Neural cell (in vitro differentiated cells): ENCODE data around the gene HPS1. TPM values are rescaled to one million over a fixed set of nuclear protein-coding genes. Genes with fewer than 3 reads are reported as not detected.

Source experiments
- H2AFZ ChIP-seq: fragments of 200-600, 300-800 bp; sonication (generic), shearing (Covaris generic); 2 replicates; pipeline ENCODE4 v1.6.0; 2014; ENCODE audit warnings: low read depth, mild to moderate bottlenecking, antibody characterized with exemption, low read length, moderate library complexity
- H3F3A ChIP-seq: fragments of 200-600 bp; shearing (Covaris generic); 2 replicates; pipeline ENCODE4 v1.6.1; 2016; ENCODE audit warnings: mild to moderate bottlenecking, moderate library complexity, mixed read lengths, antibody characterized with exemption, low read length; ENCODE audit not compliant: insufficient read depth, poor library complexity, severe bottlenecking
- H3K27ac ChIP-seq: fragments of 200-600, 300-800 bp; sonication (generic), shearing (Covaris generic); 2 replicates; pipeline ENCODE4 v1.5.1; 2014; ENCODE audit warnings: mild to moderate bottlenecking, low read length, moderate library complexity
- H3K27me3 ChIP-seq: fragments of 300-800, 200-600 bp; sonication (generic), shearing (Covaris generic); 2 replicates; pipeline ENCODE4 v1.6.0; 2014; ENCODE audit warnings: mild to moderate bottlenecking, low read depth, low read length, moderate library complexity; ENCODE audit not compliant: insufficient read depth
- H3K36me3 ChIP-seq: fragments of 300-800, 200-600 bp; sonication (generic), shearing (Covaris generic); 2 replicates; pipeline ENCODE4 v1.5.1; 2014; ENCODE audit warnings: mild to moderate bottlenecking, antibody characterized with exemption, low read length, moderate library complexity; ENCODE audit not compliant: insufficient read depth
- H3K4me2 ChIP-seq: fragments of 300-800, 200-600 bp; sonication (generic), shearing (Covaris generic); 2 replicates; pipeline ENCODE4 v1.6.0; 2014; ENCODE audit warnings: mild to moderate bottlenecking, low read length
- H3K4me3 ChIP-seq: fragments of 300-800, 200-600 bp; sonication (generic), shearing (Covaris generic); 2 replicates; pipeline ENCODE4 v1.5.1; 2014; ENCODE audit warnings: mild to moderate bottlenecking, low read length, moderate library complexity
- H3K79me2 ChIP-seq: fragments of 200-600 bp; shearing (Covaris generic); replicated peaks from 2 replicates; pipeline ENCODE4 v1.6.0; 2014; ENCODE audit warnings: mild to moderate bottlenecking, low read length, moderate library complexity; ENCODE audit not compliant: insufficient read depth
- H3K9ac ChIP-seq: fragments of 300-800, 200-600 bp; sonication (generic), shearing (Covaris generic); 2 replicates; pipeline ENCODE4 v1.6.1; 2016; ENCODE audit warnings: mild to moderate bottlenecking, low read length, mixed read lengths
- H3K9me2 ChIP-seq: fragments of 200-600 bp; shearing (Covaris generic); 2 replicates; pipeline ENCODE4 v1.6.1; 2016; ENCODE audit warnings: mild to moderate bottlenecking, low read length, mixed read lengths; ENCODE audit not compliant: insufficient read depth
- H3K9me3 ChIP-seq: fragments of 200-600, 300-800 bp; sonication (generic), shearing (Covaris generic); 2 replicates; pipeline ENCODE4 v1.6.1; 2016; ENCODE audit warnings: mild to moderate bottlenecking, mixed run types, low read length, moderate library complexity, mixed read lengths
- H4K20me1 ChIP-seq: fragments of 200-600 bp; shearing (Covaris generic); 2 replicates; pipeline ENCODE4 v1.6.1; 2016; ENCODE audit warnings: mild to moderate bottlenecking, mixed run types; ENCODE audit not compliant: insufficient read depth
- CTCF ChIP-seq: fragments of 450-650 bp; IDR thresholded peaks from 2 replicates; pipeline ENCODE4 v1.5.1; 2014; ENCODE audit warnings: antibody characterized with exemption, mild to moderate bottlenecking, moderate library complexity; ENCODE audit not compliant: poor library complexity, severe bottlenecking
- EP300 ChIP-seq: fragments of 450-650 bp; conservative IDR thresholded peaks from 2 replicates; pipeline ENCODE4 v1.6.1; 2014; ENCODE audit warnings: antibody characterized with exemption, mild to moderate bottlenecking, moderate library complexity; ENCODE audit not compliant: poor library complexity, severe bottlenecking
- EZH2 ChIP-seq: fragments of 200-600, 300-800 bp; shearing (Covaris generic), sonication (generic); IDR thresholded peaks from 2 replicates; pipeline ENCODE4 v1.6.1; 2014; ENCODE audit warnings: antibody characterized with exemption, low read length, borderline replicate concordance, mild to moderate bottlenecking; ENCODE audit not compliant: insufficient read depth, poor library complexity, severe bottlenecking
- MXI1 ChIP-seq: fragments of 450-650 bp; conservative IDR thresholded peaks from 2 replicates; pipeline ENCODE4 v1.6.1; 2014; ENCODE audit warnings: antibody characterized with exemption, mild to moderate bottlenecking; ENCODE audit not compliant: poor library complexity, severe bottlenecking
- POLR2AphosphoS5 ChIP-seq: IDR thresholded peaks from 2 replicates; pipeline ENCODE4 v1.6.1; 2012
- RAD21 ChIP-seq: fragments of 450-650 bp; conservative IDR thresholded peaks from 2 replicates; pipeline ENCODE4 v1.6.1; 2014; ENCODE audit warnings: antibody characterized with exemption, mild to moderate bottlenecking, moderate library complexity
- REST ChIP-seq: IDR thresholded peaks from 2 replicates; pipeline ENCODE4 v1.6.1; 2012; ENCODE audit warnings: borderline replicate concordance
- SMC3 ChIP-seq: fragments of 450-650 bp; conservative IDR thresholded peaks from 2 replicates; pipeline ENCODE4 v1.6.1; 2014; ENCODE audit warnings: antibody characterized with exemption, mild to moderate bottlenecking, moderate library complexity; ENCODE audit not compliant: poor library complexity
- TAF1 ChIP-seq: IDR thresholded peaks from 2 replicates; pipeline ENCODE4 v1.6.1; 2012; ENCODE audit warnings: low read depth
- polyA plus RNA-seq: library from polyadenylated mRNA; depleted of rRNA; stranded (reverse); fragments of >200 nt; gene quantifications from 2 replicates; pipeline ENCODE4 v1.2.3, GENCODE V29; 2014

HPS1 gene
- polyA plus RNA-seq, 1 donor from 2014 or later: 1.4 TPM

DNA sequence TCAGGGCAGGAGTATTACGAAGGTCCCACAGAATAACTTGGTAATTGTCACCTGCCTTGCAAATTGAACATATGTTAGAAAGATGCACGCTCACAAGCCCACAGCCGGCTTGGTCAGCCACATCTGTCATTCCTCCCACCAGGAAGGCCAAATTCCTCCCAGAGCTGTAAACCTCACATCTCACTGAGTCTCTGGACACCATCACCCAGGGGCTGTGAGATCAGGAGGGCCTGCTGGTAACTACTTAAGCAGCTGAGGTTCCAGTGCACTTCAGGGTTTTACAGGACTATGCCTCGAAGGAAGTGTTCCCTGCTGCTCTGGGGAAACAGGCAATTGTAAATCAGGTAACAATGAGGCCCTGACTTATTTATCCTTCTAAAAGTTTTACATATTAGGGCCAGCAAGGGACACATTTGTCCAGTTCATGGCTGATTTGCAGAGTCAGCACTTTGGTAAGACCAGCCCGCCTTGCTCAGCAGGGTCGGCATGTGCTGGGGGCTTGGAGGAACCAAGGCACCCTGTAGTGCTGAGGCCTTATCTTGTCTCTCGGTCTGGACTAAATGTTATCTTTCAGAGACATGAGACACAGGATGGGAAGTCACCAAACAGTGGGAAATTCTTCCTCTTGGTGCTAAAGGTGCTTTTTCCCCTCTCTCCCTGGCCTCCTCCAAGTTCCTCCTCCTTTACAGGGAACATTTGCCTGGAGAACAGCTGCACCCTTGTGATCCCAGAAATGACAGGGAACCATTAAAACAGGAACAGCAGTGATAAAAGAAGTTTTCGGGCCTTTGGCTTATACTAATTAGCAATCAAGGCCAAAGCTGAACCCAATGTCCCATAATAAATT, 66.0 kb downstream of the HPS1 start:
- no peaks in the 10 kb centered on the region for H3F3A ChIP-seq
- no peaks in the 10 kb centered on the region for H3K9me3 ChIP-seq
- no peaks in the 10 kb centered on the region for H3K36me3 ChIP-seq
- H4K20me1 ChIP-seq: no peaks in the 10 kb centered on the region
- no peak overlapping the region for H3K4me3 ChIP-seq
- H3K27me3 ChIP-seq: no peaks in the 10 kb centered on the region
- H2AFZ ChIP-seq: no peak overlapping the region
- H3K79me2 ChIP-seq: no peaks in the 10 kb centered on the region
- no peak overlapping the region for H3K9ac ChIP-seq
- TF ChIP-seq REST: no peak
- TF ChIP-seq SMC3: no peak
- no peak for TF ChIP-seq MXI1
- no peak for TF ChIP-seq EP300
- no peak for TF ChIP-seq TAF1
- no peak for TF ChIP-seq POLR2AphosphoS5
- TF ChIP-seq CTCF: no peak
- H3K4me2 ChIP-seq: no peak overlapping the region
- H3K9me2 ChIP-seq: no peaks in the 10 kb centered on the region
- no peak overlapping the region for H3K27ac ChIP-seq

DNA sequence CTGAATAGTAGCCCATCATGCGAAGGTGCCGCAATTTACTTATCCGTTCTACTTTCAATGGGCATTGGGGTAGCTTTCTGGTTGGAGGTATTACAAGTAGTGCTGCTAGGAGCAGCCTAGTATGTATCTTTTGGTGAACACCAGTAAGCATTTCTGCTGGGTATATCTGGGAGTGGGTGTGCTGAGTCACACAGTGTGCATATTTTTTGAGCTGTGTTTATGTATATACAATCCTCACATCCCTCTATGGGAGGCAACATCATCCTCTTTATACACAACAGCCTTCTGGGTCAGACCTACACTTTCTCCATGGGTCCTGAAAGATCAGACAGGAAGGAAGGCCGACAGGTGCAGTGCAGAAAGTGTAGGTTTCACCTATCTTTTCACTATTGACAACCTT, 68.0 kb downstream of the HPS1 start:
- no peak overlapping the region for H3K27ac ChIP-seq
- TF ChIP-seq TAF1: no peak
- no peak for TF ChIP-seq REST
- no peak for TF ChIP-seq SMC3
- TF ChIP-seq EP300: no peak
- TF ChIP-seq RAD21: no peak
- no peak for TF ChIP-seq CTCF
- no peak for TF ChIP-seq MXI1
- no peak for TF ChIP-seq EZH2
- no peak for TF ChIP-seq POLR2AphosphoS5
- no peak overlapping the region for H3K9ac ChIP-seq
- no peaks in the 10 kb centered on the region for H3F3A ChIP-seq
- no peaks in the 10 kb centered on the region for H4K20me1 ChIP-seq
- no peaks in the 10 kb centered on the region for H3K9me2 ChIP-seq
- H3K27me3 ChIP-seq: no peaks in the 10 kb centered on the region
- H2AFZ ChIP-seq: no peak overlapping the region
- no peaks in the 10 kb centered on the region for H3K36me3 ChIP-seq
- no peaks in the 10 kb centered on the region for H3K9me3 ChIP-seq
- H3K79me2 ChIP-seq: no peaks in the 10 kb centered on the region
- no peak overlapping the region for H3K4me2 ChIP-seq
- no peak overlapping the region for H3K4me3 ChIP-seq
